CD4-positive, alpha-beta T cell (primary cell): Measurements from ENCODE around the gene FOXO3. TPM values are rescaled to one million over a fixed set of nuclear protein-coding genes. Genes with fewer than 3 reads are reported as not detected.

Experiments
- ATAC-seq: fragments of 200-7000 bp; cut with Tn5 transposase; one replicate; pipeline ENCODE4 v1.10.0; 2022; ENCODE audit warnings: mild to moderate bottlenecking; ENCODE audit not compliant: poor library complexity
- CTCF ChIA-PET: fragments of 350-600 bp; sonication (Branson Sonifier 250); formaldehyde crosslinking; loops from one replicate; lab custom pipeline; 2021; ENCODE audit warnings: antibody characterized with exemption, inconsistent platforms; lab: Charles Lee
- POLR2A ChIA-PET: fragments of 350-600 bp; sonication (Branson Sonifier 250); formaldehyde crosslinking; loops from one replicate; lab custom pipeline; 2021; ENCODE audit warnings: antibody characterized with exemption, inconsistent platforms; lab: Charles Lee
- DNase-seq, 14 experiments: peaks; one replicate each; pipeline ENCODE4 v3.0.0-alpha.2; 2013 to 2020; ENCODE audit warnings: mixed read lengths in 2 of 14
- H3K27ac ChIP-seq, 2 donors: one replicate each; pipeline versions ENCODE4 v1.5.1 to v1.7.0; 2013; ENCODE audit warnings: low read length in 2 of 2, low read depth in 1 of 2, mild to moderate bottlenecking in 1 of 2
- H3K27me3 ChIP-seq, 2 experiments: 1 replicate in 1 of 2; 2 replicates in 1 of 2; pipeline versions ENCODE4 v1.6.1 to v1.7.0; 2013; ENCODE audit warnings: low read length in 2 of 2, control low read depth in 1 of 2, mild to moderate bottlenecking in 1 of 2, moderate library complexity in 1 of 2; ENCODE audit not compliant: insufficient read depth in 2 of 2, control insufficient read depth in 1 of 2
- H3K36me3 ChIP-seq: one replicate; pipeline ENCODE4 v1.6.1; 2013; ENCODE audit warnings: low read length, control low read depth; ENCODE audit not compliant: insufficient read depth
- H3K4me1 ChIP-seq: one replicate; pipeline ENCODE4 v1.6.1; 2013; ENCODE audit warnings: low read length, control low read depth; ENCODE audit not compliant: insufficient read depth
- H3K4me3 ChIP-seq: one replicate; pipeline ENCODE4 v1.5.1; 2013; ENCODE audit warnings: mild to moderate bottlenecking, low read length, moderate library complexity
- H3K9me3 ChIP-seq, 2 experiments: 1 replicate in 1 of 2; 2 replicates in 1 of 2; pipeline versions ENCODE4 v1.6.1 to v1.7.0; 2013; ENCODE audit warnings: low read length in 2 of 2, mild to moderate bottlenecking in 2 of 2, control low read depth in 1 of 2, moderate library complexity in 1 of 2; ENCODE audit not compliant: control insufficient read depth in 1 of 2, insufficient read depth in 1 of 2
- H3K27ac Mint-ChIP-seq: one replicate; pipeline ENCODE4 v1.8.0; 2020; ENCODE audit warnings: mixed read lengths
- H3K27me3 Mint-ChIP-seq: one replicate; pipeline ENCODE4 v1.8.0; 2021; ENCODE audit warnings: mixed read lengths
- H3K36me3 Mint-ChIP-seq: one replicate; pipeline ENCODE4 v1.8.0; 2021; ENCODE audit warnings: low read depth, mixed read lengths
- H3K4me1 Mint-ChIP-seq: one replicate; pipeline ENCODE4 v1.8.0; 2021; ENCODE audit warnings: low read depth, mixed read lengths
- H3K4me3 Mint-ChIP-seq: one replicate; pipeline ENCODE4 v1.8.0; 2020; ENCODE audit warnings: mild to moderate bottlenecking, mixed read lengths
- H3K9me3 Mint-ChIP-seq: one replicate; pipeline ENCODE4 v1.8.0; 2020; ENCODE audit warnings: mixed read lengths
- intact Hi-C, 2 experiments: fragments of 100-400 bp; cut with DNase I in 1 of 2; cut with micrococcal nuclease in 1 of 2; formaldehyde crosslinking; loops; one replicate each; pipeline versions ENCODE4 v1.15.1 to v1.9.0; 2023 to 2025; cut with DNase I, micrococcal nuclease
- total RNA-seq, 174 experiments: library from RNA in 2 of 174; stranded (reverse) in 2 of 174; gene quantifications; one replicate each; pipeline ENCODE4 v1.2.3 and lab custom pipeline; 2021 to 2026
- TF ChIP-seq, protein P1 (sequence below): fragments of 200-600 bp; IDR thresholded peaks from one replicate; pipeline ENCODE4 v1.8.0; 2022; ENCODE audit warnings: antibody characterized with exemption, mild to moderate bottlenecking

The FOXO3 gene
- total RNA-seq, 2 experiments from 2014 or later, result 24.3 to 25.3 TPM

DNA sequence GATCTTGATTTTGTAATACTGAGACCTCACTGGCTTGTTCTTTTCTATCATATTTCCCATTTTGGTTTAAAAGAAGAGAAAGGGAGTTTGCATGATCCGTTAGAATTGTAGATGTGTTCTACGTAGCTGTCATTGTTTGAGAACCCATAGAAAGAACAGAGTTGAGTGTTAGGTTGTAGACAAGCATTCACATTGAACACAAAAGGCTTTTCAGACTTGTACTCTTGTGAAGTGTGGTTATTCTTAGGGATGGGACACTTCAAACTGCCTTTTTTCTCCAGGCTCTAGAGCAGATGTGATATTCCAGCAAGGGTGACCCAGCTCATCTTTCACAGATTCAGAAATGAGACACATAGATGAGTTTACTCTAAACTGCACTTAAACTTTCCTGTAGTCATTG lies 19.9 kb downstream of the FOXO3 start:
- no peak for DNase-seq
- ATAC-seq, result no peak
- Histone ChIP-seq H3K27me3 (no peaks in the 10 kb centered on the region), H3K36me3 (peaks cover 3% of the 10 kb centered on the region), H3K9me3 (no peaks in the 10 kb centered on the region), H3K4me1 (peaks cover 19% of the 10 kb centered on the region), H3K27ac (peak overlapping the region in 1 of 2 donors; percentile 18), H3K4me3 (no peak overlapping the region)
- H3K4me1 Mint-ChIP-seq, result peaks cover 76% of the 10 kb centered on the region
- CTCF ChIA-PET, result interaction anchor here (0.6 kb wide), 1 partner anchor 1463 kb away, joined by 3 read pairs; no protein-coding TSS in a partner anchor
- peak overlapping the region; percentile 65 for H3K27ac Mint-ChIP-seq
- intact Hi-C loops, result no loop called here
- POLR2A ChIA-PET, result interaction anchor here (1.9 to 2.0 kb wide), 2 partner anchors 21 to 22 kb away, joined by 6 read pairs; no protein-coding TSS in a partner anchor
- peak overlapping the region; percentile 42 for H3K4me3 Mint-ChIP-seq
- H3K36me3 Mint-ChIP-seq, result peaks cover 7% of the 10 kb centered on the region
- H3K9me3 Mint-ChIP-seq, result no peaks in the 10 kb centered on the region
- TF ChIP-seq, protein P1, sequence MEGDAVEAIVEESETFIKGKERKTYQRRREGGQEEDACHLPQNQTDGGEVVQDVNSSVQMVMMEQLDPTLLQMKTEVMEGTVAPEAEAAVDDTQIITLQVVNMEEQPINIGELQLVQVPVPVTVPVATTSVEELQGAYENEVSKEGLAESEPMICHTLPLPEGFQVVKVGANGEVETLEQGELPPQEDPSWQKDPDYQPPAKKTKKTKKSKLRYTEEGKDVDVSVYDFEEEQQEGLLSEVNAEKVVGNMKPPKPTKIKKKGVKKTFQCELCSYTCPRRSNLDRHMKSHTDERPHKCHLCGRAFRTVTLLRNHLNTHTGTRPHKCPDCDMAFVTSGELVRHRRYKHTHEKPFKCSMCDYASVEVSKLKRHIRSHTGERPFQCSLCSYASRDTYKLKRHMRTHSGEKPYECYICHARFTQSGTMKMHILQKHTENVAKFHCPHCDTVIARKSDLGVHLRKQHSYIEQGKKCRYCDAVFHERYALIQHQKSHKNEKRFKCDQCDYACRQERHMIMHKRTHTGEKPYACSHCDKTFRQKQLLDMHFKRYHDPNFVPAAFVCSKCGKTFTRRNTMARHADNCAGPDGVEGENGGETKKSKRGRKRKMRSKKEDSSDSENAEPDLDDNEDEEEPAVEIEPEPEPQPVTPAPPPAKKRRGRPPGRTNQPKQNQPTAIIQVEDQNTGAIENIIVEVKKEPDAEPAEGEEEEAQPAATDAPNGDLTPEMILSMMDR, result no peak
- H3K27me3 Mint-ChIP-seq, result no peaks in the 10 kb centered on the region

DNA sequence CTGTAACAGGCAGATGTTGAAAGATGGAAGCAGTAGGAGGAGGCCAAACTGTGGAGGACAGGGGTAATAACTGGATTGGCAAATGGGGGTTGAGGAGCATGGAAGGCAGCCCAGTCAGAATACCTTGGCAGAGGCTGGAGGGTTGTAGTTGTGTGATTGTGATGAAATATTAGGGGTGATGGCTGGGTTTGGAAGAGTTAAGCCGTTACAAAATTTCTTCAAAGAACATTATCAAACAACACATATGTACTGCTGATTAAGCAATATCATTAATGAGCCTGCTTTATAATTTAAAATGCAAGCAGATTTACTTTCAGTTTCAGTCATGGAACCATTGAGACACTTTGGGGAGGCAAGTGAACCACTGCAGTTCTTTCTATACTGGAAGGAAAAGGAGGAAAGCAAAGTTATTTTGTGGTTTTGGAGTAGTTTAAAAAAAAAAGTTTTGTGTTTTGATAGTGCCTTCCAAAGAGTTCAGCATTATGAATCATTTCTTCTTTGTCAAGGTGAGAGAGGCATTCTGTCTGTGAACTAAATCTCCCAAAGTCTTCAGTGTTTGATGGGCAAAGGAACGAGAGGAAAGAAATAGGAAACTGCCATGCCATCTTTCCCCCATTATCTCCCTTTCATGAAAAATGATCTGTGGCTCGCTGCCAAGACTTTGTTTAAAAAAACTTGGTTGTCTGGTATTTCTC lies 20.7 kb downstream of the FOXO3 start:
- intact Hi-C loops, result no loop called here
- TF ChIP-seq, protein P1, result no peak
- ATAC-seq (no peak), DNase-seq (peak in 3 of 14 experiments; percentile 31 to 60 (median 37))
- Mint-ChIP-seq H3K4me3 (peak overlapping the region; percentile 42), H3K36me3 (peaks cover 7% of the 10 kb centered on the region), H3K27ac (peak overlapping the region; percentile 65), H3K4me1 (peaks cover 72% of the 10 kb centered on the region), H3K27me3 (no peaks in the 10 kb centered on the region), H3K9me3 (no peaks in the 10 kb centered on the region)
- Histone ChIP-seq H3K4me3 (no peak overlapping the region), H3K4me1 (peaks cover 19% of the 10 kb centered on the region), H3K9me3 (no peaks in the 10 kb centered on the region), H3K36me3 (peaks cover 3% of the 10 kb centered on the region), H3K27me3 (no peaks in the 10 kb centered on the region), H3K27ac (peak overlapping the region; percentile 18 to 29)
- ChIA-PET POLR2A (interaction anchor here (1.9 to 2.0 kb wide), 2 partner anchors 22 to 23 kb away, joined by 6 read pairs; no protein-coding TSS in a partner anchor), CTCF (interaction anchor here (0.6 kb wide), 1 partner anchor 1462 kb away, joined by 3 read pairs; no protein-coding TSS in a partner anchor)

DNA sequence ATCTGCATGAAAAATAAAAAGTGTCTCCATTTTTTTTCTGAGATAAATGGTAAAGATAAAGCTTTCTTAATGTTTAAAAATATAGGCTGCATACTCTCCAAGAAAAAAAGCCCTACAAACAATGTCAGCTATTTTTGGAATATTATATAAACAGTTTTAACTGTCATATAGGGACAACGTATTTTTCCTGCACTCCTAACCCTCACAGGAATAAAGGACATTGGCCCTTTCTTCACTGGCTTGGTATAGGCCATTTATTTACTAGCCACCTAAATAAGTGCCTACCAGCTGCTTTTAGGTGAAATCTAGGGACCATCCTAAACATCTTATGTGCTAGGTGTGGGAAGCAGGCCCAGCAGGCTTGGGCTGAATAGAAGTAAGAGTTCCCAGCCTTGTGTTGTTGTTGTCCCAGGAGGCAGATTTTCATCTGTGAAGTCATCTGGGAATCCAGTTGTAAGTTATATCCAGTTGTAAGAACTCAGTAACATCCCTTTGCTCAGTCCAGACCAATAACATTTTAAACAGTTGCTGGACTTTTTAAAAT lies 21.3 kb downstream of the FOXO3 start:
- H3K9me3 Mint-ChIP-seq, result no peaks in the 10 kb centered on the region
- Histone ChIP-seq H3K9me3 (no peaks in the 10 kb centered on the region), H3K4me3 (no peak overlapping the region), H3K27me3 (no peaks in the 10 kb centered on the region), H3K4me1 (peaks cover 19% of the 10 kb centered on the region), H3K36me3 (peaks cover 3% of the 10 kb centered on the region), H3K27ac (peak overlapping the region; percentile 18 to 29)
- ATAC-seq (no peak), DNase-seq (no peak)
- intact Hi-C loops, result no loop called here
- TF ChIP-seq, protein P1, result no peak
- H3K36me3 Mint-ChIP-seq, result peaks cover 7% of the 10 kb centered on the region
- H3K27ac Mint-ChIP-seq, result peak overlapping the region; percentile 65
- peak overlapping the region; percentile 42 for H3K4me3 Mint-ChIP-seq
- ChIA-PET POLR2A (interaction anchor here (2.0 kb wide), 1 partner anchor 22 kb away, joined by 6 read pairs; no protein-coding TSS in a partner anchor), CTCF (no interaction called here)
- no peaks in the 10 kb centered on the region for H3K27me3 Mint-ChIP-seq
- peaks cover 68% of the 10 kb centered on the region for H3K4me1 Mint-ChIP-seq
